Measurements from ENCODE around the gene USP36. TPM values are rescaled to one million over a fixed set of nuclear protein-coding genes. Genes with fewer than 3 reads are reported as not detected.
A peak's percentile ranks its signal among the peaks of the same experiment; 100 is the strongest.

The USP36 gene
- total RNA-seq, 1 experiment from 2014 or later: 74.0 TPM

GRCh38 chr17:78865682-78866390 is 25.2 kb upstream of the USP36 start:
- no peaks in the 10 kb centered on the region for H3K9me3 Mint-ChIP-seq
- H3K4me3 Mint-ChIP-seq: no peak overlapping the region
- DNase-seq (ENCODE audit: low spot score) (peak; percentile 88), ATAC-seq (peak; percentile 96)
- CTCF ChIA-PET: interaction anchor here (0.5 to 3.7 kb wide), 66 partner anchors 8 to 1649 kb away, joined by 3 to 95 read pairs (median 4); partner anchors contain the start of genes CANT1, CEP295NL, CYTH1 and ENGASE
- H3K27me3 Mint-ChIP-seq (ENCODE audit: low read depth): no peaks in the 10 kb centered on the region
- no peaks in the 10 kb centered on the region for H3K4me1 Mint-ChIP-seq
- TF ChIP-seq GRHL2 (CRISPR knock-in tag; IDR thresholded peaks at IDR 0.05; ENCODE audit: insufficient replicate concordance, severe bottlenecking) (no peak), SMAD3 (CRISPR knock-in tag; IDR thresholded peaks at IDR 0.05; ENCODE audit: borderline replicate concordance) (no peak), PRRX2 (CRISPR knock-in tag; IDR thresholded peaks at IDR 0.05) (no peak), NFYB (CRISPR knock-in tag; conservative IDR thresholded peaks at IDR 0.05; ENCODE audit: low read depth) (no peak), CTCF (IDR thresholded peaks at IDR 0.05) (peak; percentile 89), RORB (CRISPR knock-in tag; IDR thresholded peaks at IDR 0.05) (no peak), NR2C2 (CRISPR knock-in tag; IDR thresholded peaks at IDR 0.05) (no peak), ZBTB21 (CRISPR knock-in tag; IDR thresholded peaks at IDR 0.05; ENCODE audit: borderline replicate concordance) (no peak), GABPB1 (CRISPR knock-in tag; IDR thresholded peaks at IDR 0.05) (peak; percentile 46; the same call in 1 of the 2 replicates)
- TF ChIP-seq, protein P1, sequence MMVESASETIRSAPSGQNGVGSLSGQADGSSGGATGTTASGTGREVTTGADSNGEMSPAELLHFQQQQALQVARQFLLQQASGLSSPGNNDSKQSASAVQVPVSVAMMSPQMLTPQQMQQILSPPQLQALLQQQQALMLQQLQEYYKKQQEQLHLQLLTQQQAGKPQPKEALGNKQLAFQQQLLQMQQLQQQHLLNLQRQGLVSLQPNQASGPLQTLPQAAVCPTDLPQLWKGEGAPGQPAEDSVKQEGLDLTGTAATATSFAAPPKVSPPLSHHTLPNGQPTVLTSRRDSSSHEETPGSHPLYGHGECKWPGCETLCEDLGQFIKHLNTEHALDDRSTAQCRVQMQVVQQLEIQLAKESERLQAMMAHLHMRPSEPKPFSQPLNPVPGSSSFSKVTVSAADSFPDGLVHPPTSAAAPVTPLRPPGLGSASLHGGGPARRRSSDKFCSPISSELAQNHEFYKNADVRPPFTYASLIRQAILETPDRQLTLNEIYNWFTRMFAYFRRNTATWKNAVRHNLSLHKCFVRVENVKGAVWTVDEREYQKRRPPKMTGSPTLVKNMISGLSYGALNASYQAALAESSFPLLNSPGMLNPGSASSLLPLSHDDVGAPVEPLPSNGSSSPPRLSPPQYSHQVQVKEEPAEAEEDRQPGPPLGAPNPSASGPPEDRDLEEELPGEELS (CRISPR knock-in tag; IDR thresholded peaks at IDR 0.05): no peak
- TF ChIP-seq, protein P2, sequence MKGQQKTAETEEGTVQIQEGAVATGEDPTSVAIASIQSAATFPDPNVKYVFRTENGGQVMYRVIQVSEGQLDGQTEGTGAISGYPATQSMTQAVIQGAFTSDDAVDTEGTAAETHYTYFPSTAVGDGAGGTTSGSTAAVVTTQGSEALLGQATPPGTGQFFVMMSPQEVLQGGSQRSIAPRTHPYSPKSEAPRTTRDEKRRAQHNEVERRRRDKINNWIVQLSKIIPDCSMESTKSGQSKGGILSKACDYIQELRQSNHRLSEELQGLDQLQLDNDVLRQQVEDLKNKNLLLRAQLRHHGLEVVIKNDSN (CRISPR knock-in tag; IDR thresholded peaks at IDR 0.05): no peak
- POLR2A ChIA-PET: interaction anchor here (0.9 to 1.5 kb wide), 2 partner anchors 106 to 191 kb away, joined by 4 to 6 read pairs; no protein-coding TSS in a partner anchor
- peaks cover 14% of the 10 kb centered on the region for H3K36me3 Mint-ChIP-seq
- H3K27ac Mint-ChIP-seq: no peak overlapping the region

DNA sequence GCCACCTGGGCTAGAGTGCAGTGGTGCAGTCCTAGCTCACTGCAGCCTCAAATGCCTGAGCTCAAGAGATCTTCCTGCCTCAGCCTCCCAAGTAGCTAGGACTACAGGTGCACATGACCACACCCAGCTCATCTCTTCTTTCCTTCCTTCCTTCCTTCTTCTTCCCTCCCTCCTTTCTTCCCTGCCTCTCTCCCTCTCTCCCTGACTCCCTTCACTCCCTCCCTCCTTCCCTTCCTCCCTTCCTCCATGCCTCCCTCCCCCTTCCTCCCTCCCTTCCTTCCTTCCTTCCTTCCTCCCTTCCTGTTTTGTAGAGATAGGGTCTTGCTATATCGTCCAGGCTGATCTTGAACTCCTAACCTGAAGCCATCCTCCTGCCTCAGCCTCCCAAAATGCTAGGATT is 23.5 kb upstream of the USP36 start:
- no peak for DNase-seq (ENCODE audit: low spot score)
- no peaks in the 10 kb centered on the region for H3K4me1 Mint-ChIP-seq
- H3K27ac Mint-ChIP-seq: no peak overlapping the region
- no peaks in the 10 kb centered on the region for H3K27me3 Mint-ChIP-seq (ENCODE audit: low read depth)
- H3K36me3 Mint-ChIP-seq: peaks cover 4% of the 10 kb centered on the region; the same call in 1 of the 2 replicates
- ATAC-seq: no peak
- no peaks in the 10 kb centered on the region for H3K9me3 Mint-ChIP-seq
- no peak for TF ChIP-seq FOXP1 (CRISPR knock-in tag; IDR thresholded peaks at IDR 0.05; ENCODE audit: borderline replicate concordance)
- TF ChIP-seq, protein P3, sequence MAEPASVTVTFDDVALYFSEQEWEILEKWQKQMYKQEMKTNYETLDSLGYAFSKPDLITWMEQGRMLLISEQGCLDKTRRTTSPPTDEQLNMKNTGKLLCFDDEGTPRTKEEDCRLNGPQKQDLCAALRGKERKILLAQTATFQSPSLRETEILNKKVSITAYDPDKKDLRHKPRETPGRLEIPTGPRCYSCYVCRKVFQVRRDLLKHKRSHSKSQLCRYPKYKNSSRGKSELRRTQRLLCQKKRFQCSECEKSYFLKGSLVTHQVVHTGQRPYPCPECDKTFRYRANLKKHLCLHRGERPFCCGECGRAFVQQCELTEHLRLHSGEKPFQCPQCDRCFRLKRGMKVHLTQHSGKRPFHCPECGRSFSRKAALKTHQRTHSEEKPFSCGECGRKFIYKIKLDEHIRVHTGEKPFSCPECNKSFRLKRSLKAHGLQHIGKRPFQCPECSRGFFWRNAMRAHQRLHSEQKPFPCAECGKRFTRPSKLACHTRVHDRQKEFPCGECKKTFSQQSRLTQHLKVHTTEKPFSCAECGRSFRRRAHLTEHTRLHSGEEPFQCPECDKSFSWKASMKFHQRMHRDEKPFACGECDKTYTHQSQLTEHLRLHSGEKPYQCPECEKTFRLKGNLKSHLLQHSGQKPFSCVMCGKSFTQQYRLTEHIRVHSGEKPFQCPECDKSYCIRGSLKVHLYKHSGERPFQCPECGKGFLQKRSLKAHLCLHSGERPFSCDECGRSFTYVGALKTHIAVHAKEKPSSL (CRISPR knock-in tag; conservative IDR thresholded peaks at IDR 0.05): no peak
- TF ChIP-seq JUN (CRISPR knock-in tag; IDR thresholded peaks at IDR 0.05): no peak
- TF ChIP-seq, protein P4, sequence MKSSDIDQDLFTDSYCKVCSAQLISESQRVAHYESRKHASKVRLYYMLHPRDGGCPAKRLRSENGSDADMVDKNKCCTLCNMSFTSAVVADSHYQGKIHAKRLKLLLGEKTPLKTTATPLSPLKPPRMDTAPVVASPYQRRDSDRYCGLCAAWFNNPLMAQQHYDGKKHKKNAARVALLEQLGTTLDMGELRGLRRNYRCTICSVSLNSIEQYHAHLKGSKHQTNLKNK (CRISPR knock-in tag; IDR thresholded peaks at IDR 0.05): no peak
- H3K4me3 Mint-ChIP-seq: no peak overlapping the region
- ChIA-PET POLR2A (no interaction called here), CTCF (interaction anchor here (1.2 to 3.2 kb wide), 2 partner anchors 19 to 20 kb away, joined by 3 to 13 read pairs; no protein-coding TSS in a partner anchor)
